WTC11 (cell line): ENCODE measurements around the gene CCSER1. TPM values are rescaled to one million over a fixed set of nuclear protein-coding genes. Genes with fewer than 3 reads are reported as not detected.

ENCODE experiments used
- ATAC-seq: fragments of 200-7000 bp; cut with Tn5 transposase; 2 replicates; pipeline ENCODE4 v1.10.0; 2021; ENCODE audit warnings: mild to moderate bottlenecking, moderate library complexity
- CTCF ChIA-PET: fragments of 300-600 bp; sonication (Branson Sonifier 250); formaldehyde crosslinking; loops from one replicate; lab custom pipeline; 2021; ENCODE audit warnings: antibody characterized with exemption; lab: Charles Lee
- POLR2A ChIA-PET: fragments of 350-600 bp; sonication (Branson Sonifier 250); formaldehyde crosslinking; loops from one replicate; lab custom pipeline; 2021; ENCODE audit warnings: antibody characterized with exemption; lab: Charles Lee
- DNase-seq: peaks from one replicate; pipeline ENCODE4 v3.0.0; 2021; ENCODE audit warnings: low spot score
- H3K27ac Mint-ChIP-seq: 2 replicates; pipeline ENCODE4 v1.8.0; 2021; ENCODE audit warnings: mixed read lengths
- H3K27me3 Mint-ChIP-seq: 2 replicates; pipeline ENCODE4 v1.8.0; 2021; ENCODE audit warnings: low read depth, mild to moderate bottlenecking, moderate library complexity, mixed read lengths
- H3K36me3 Mint-ChIP-seq: 2 replicates; pipeline ENCODE4 v1.8.0; 2021; ENCODE audit warnings: mixed read lengths
- H3K4me1 Mint-ChIP-seq: 2 replicates; pipeline ENCODE4 v1.8.0; 2022; ENCODE audit warnings: mixed read lengths
- H3K4me3 Mint-ChIP-seq: 2 replicates; pipeline ENCODE4 v1.8.0; 2021; ENCODE audit warnings: mild to moderate bottlenecking, moderate library complexity, mixed read lengths
- H3K9me3 Mint-ChIP-seq: 2 replicates; pipeline ENCODE4 v1.8.0; 2021; ENCODE audit warnings: mixed read lengths
- ELF4 ChIP-seq: sonication (generic); formaldehyde crosslinking; IDR thresholded peaks from 2 replicates; pipeline ENCODE4 v1.8.1; 2022; ENCODE audit warnings: low read depth, mild to moderate bottlenecking, moderate library complexity, missing genetic modification reagents
- FOXJ3 ChIP-seq: sonication (generic); formaldehyde crosslinking; IDR thresholded peaks from 2 replicates; pipeline ENCODE4 v1.9.0; 2021; ENCODE audit warnings: missing genetic modification reagents, mild to moderate bottlenecking, borderline replicate concordance
- FOXK1 ChIP-seq: sonication (generic); formaldehyde crosslinking; IDR thresholded peaks from 2 replicates; pipeline ENCODE4 v1.8.0; 2022; ENCODE audit warnings: mild to moderate bottlenecking, moderate library complexity, missing genetic modification reagents
- FOXP1 ChIP-seq: sonication (generic); formaldehyde crosslinking; IDR thresholded peaks from 2 replicates; pipeline ENCODE4 v1.8.0; 2022; ENCODE audit warnings: missing genetic modification reagents, mild to moderate bottlenecking, moderate library complexity, borderline replicate concordance
- GTF2I ChIP-seq: fragments of 250-450 bp; sonication (Bioruptor Pico); conservative IDR thresholded peaks from 2 replicates; pipeline ENCODE4 v1.4.0; 2021; ENCODE audit warnings: mild to moderate bottlenecking
- HMGA2 ChIP-seq: fragments of 250-450 bp; sonication (Bioruptor Pico); IDR thresholded peaks from 2 replicates; pipeline ENCODE4 v1.4.0; 2021; ENCODE audit warnings: mild to moderate bottlenecking, moderate library complexity
- JUN ChIP-seq: sonication (generic); formaldehyde crosslinking; IDR thresholded peaks from 2 replicates; pipeline ENCODE4 v1.8.0; 2023; ENCODE audit warnings: mild to moderate bottlenecking, missing genetic modification reagents
- MXD4 ChIP-seq: fragments of 250-450 bp; sonication (Bioruptor Pico); IDR thresholded peaks from 2 replicates; pipeline ENCODE4 v1.8.0; 2021; ENCODE audit warnings: mild to moderate bottlenecking, moderate library complexity, borderline replicate concordance
- NFATC4 ChIP-seq: fragments of 250-450 bp; sonication (Bioruptor Pico); IDR thresholded peaks from 2 replicates; pipeline ENCODE4 v1.9.0; 2021; ENCODE audit warnings: mild to moderate bottlenecking
- NR1H2 ChIP-seq: sonication (generic); formaldehyde crosslinking; IDR thresholded peaks from 2 replicates; pipeline ENCODE4 v1.9.0; 2021; ENCODE audit warnings: mild to moderate bottlenecking, moderate library complexity, missing genetic modification reagents
- RELA ChIP-seq: sonication (generic); formaldehyde crosslinking; IDR thresholded peaks from 2 replicates; pipeline ENCODE4 v1.8.1; 2022; ENCODE audit warnings: missing genetic modification reagents, mild to moderate bottlenecking, borderline replicate concordance
- SP1 ChIP-seq: sonication (generic); formaldehyde crosslinking; conservative IDR thresholded peaks from 2 replicates; pipeline ENCODE4 v1.8.1; 2022; ENCODE audit warnings: missing genetic modification reagents
- TP53 ChIP-seq: sonication (generic); formaldehyde crosslinking; IDR thresholded peaks from 2 replicates; pipeline ENCODE4 v1.8.1; 2023; ENCODE audit warnings: mild to moderate bottlenecking, missing genetic modification reagents
- ZNF138 ChIP-seq: sonication (generic); formaldehyde crosslinking; conservative IDR thresholded peaks from 2 replicates; pipeline ENCODE4 v1.8.1; 2022; ENCODE audit warnings: mild to moderate bottlenecking, moderate library complexity, missing genetic modification reagents
- ZNF232 ChIP-seq: sonication (generic); formaldehyde crosslinking; IDR thresholded peaks from 2 replicates; pipeline ENCODE4 v1.8.0; 2022; ENCODE audit warnings: mild to moderate bottlenecking, missing genetic modification reagents
- ZNF263 ChIP-seq: sonication (generic); formaldehyde crosslinking; IDR thresholded peaks from 2 replicates; pipeline ENCODE4 v1.8.1; 2022; ENCODE audit warnings: low read depth, mild to moderate bottlenecking, moderate library complexity, missing genetic modification reagents
- ZNF423 ChIP-seq: fragments of 250-450 bp; sonication (Bioruptor Pico); IDR thresholded peaks from 2 replicates; pipeline ENCODE4 v2.1.2; 2022; ENCODE audit warnings: mild to moderate bottlenecking, moderate library complexity
- total RNA-seq: library from RNA; stranded (reverse); gene quantifications from 3 replicates; pipeline ENCODE4 v1.2.3, GENCODE V29; 2021
- TF ChIP-seq, protein P1 (sequence below): sonication (generic); formaldehyde crosslinking; IDR thresholded peaks from 2 replicates; pipeline ENCODE4 v1.8.0; 2022; ENCODE audit warnings: mild to moderate bottlenecking, missing genetic modification reagents
- TF ChIP-seq, protein P2 (sequence below): sonication (generic); formaldehyde crosslinking; IDR thresholded peaks from 2 replicates; pipeline ENCODE4 v1.8.1; 2022; ENCODE audit warnings: low read depth, missing genetic modification reagents, borderline replicate concordance
- TF ChIP-seq, protein P3 (sequence below): fragments of 250-450 bp; sonication (Bioruptor Pico); IDR thresholded peaks from 2 replicates; pipeline ENCODE4 v1.9.0; 2021; ENCODE audit warnings: moderate library complexity, mild to moderate bottlenecking, inconsistent platforms, borderline replicate concordance
- TF ChIP-seq, protein P4 (sequence below): sonication (generic); formaldehyde crosslinking; IDR thresholded peaks from 2 replicates; pipeline ENCODE4 v1.8.0; 2023; ENCODE audit warnings: mild to moderate bottlenecking, missing genetic modification reagents
- TF ChIP-seq, protein P5 (sequence below): sonication (generic); formaldehyde crosslinking; IDR thresholded peaks from 2 replicates; pipeline ENCODE4 v1.8.1; 2023; ENCODE audit warnings: mild to moderate bottlenecking, missing genetic modification reagents, moderate library complexity
- TF ChIP-seq, protein P6 (sequence below): fragments of 250-450 bp; sonication (Bioruptor Pico); IDR thresholded peaks from 2 replicates; pipeline ENCODE4 v1.9.0; 2021; ENCODE audit warnings: mild to moderate bottlenecking
- TF ChIP-seq, protein P7 (sequence below): sonication (generic); formaldehyde crosslinking; IDR thresholded peaks from 2 replicates; pipeline ENCODE4 v1.8.0; 2023; ENCODE audit warnings: missing genetic modification reagents, mild to moderate bottlenecking, borderline replicate concordance

CCSER1 gene
- total RNA-seq, 1 experiment from 2014 or later = 0.87 TPM

DNA sequence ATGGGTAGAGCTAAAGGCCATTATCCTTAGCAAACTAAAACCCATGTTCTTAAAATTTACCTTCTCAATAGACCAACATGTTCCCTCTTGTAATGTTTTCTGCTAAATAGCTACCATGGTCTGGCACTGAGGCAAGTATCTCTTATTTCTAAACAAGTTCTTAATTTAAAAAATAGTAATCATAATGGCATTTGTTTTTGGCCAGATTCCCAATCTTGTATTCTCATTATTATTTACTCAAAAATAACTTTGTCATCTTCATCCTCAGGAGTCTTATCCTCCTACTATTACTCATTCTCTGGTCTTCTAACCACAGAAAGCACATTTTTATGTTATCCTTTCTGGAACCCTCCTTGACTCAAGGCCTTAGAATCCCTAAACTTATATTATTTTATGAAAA is 931.2 kb downstream of the CCSER1 start (continued):
- TF ChIP-seq, protein P1, sequence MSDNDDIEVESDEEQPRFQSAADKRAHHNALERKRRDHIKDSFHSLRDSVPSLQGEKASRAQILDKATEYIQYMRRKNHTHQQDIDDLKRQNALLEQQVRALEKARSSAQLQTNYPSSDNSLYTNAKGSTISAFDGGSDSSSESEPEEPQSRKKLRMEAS = no peak
- TF ChIP-seq SP1 = no peak
- TF ChIP-seq, protein P2, sequence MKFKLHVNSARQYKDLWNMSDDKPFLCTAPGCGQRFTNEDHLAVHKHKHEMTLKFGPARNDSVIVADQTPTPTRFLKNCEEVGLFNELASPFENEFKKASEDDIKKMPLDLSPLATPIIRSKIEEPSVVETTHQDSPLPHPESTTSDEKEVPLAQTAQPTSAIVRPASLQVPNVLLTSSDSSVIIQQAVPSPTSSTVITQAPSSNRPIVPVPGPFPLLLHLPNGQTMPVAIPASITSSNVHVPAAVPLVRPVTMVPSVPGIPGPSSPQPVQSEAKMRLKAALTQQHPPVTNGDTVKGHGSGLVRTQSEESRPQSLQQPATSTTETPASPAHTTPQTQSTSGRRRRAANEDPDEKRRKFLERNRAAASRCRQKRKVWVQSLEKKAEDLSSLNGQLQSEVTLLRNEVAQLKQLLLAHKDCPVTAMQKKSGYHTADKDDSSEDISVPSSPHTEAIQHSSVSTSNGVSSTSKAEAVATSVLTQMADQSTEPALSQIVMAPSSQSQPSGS (CRISPR knock-in tag) = no peak
- no peak for TF ChIP-seq ZNF232
- TF ChIP-seq, protein P3, sequence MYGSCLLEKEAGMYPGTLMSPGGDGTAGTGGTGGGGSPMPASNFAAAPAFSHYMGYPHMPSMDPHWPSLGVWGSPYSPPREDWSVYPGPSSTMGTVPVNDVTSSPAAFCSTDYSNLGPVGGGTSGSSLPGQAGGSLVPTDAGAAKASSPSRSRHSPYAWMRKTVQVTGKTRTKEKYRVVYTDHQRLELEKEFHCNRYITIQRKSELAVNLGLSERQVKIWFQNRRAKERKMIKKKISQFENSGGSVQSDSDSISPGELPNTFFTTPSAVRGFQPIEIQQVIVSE (CRISPR knock-in tag) = no peak
- TF ChIP-seq ZNF423 (CRISPR knock-in tag) = no peak
- TF ChIP-seq, protein P4, sequence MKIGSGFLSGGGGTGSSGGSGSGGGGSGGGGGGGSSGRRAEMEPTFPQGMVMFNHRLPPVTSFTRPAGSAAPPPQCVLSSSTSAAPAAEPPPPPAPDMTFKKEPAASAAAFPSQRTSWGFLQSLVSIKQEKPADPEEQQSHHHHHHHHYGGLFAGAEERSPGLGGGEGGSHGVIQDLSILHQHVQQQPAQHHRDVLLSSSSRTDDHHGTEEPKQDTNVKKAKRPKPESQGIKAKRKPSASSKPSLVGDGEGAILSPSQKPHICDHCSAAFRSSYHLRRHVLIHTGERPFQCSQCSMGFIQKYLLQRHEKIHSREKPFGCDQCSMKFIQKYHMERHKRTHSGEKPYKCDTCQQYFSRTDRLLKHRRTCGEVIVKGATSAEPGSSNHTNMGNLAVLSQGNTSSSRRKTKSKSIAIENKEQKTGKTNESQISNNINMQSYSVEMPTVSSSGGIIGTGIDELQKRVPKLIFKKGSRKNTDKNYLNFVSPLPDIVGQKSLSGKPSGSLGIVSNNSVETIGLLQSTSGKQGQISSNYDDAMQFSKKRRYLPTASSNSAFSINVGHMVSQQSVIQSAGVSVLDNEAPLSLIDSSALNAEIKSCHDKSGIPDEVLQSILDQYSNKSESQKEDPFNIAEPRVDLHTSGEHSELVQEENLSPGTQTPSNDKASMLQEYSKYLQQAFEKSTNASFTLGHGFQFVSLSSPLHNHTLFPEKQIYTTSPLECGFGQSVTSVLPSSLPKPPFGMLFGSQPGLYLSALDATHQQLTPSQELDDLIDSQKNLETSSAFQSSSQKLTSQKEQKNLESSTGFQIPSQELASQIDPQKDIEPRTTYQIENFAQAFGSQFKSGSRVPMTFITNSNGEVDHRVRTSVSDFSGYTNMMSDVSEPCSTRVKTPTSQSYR = no peak
- TF ChIP-seq ZNF263 (CRISPR knock-in tag) = no peak
- TF ChIP-seq TP53 (CRISPR knock-in tag) = no peak

DNA sequence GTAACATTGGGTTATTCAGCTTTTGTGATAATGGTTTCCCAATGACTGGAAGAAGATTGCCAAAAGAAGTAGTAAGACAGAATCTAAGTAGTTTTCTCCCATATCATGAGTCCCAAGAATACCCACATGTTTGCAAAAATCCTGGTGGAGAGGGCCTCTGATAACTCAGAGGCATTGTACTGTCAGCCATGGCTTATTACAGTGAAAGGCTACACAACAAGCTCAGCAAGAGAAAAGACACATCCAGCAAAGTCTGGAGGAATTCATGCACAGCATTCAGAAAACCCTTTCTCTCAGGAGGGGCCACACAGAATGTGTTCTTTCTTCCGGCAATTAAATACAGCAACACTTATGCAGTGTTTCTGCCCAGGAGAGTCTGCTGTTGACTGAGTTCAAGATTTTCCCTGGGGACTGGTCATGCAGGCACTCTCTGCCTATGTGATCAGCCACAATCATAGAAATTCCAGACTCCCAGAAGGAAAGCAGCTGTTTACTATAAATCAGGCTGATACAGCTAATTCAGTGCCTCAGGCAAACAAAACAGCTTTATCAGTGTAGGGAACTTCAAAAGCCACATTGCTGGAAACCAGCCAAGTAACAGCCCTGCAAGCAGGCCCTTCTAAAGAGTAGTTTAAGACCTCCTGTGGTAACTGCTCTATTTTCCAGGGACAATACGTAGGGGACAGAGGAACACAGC is 937.1 kb downstream of the CCSER1 start:
- Mint-ChIP-seq H3K4me3 (no peak overlapping the region), H3K27me3 (no peaks in the 10 kb centered on the region), H3K4me1 (peaks cover 15% of the 10 kb centered on the region)
- ATAC-seq (peak; percentile 95), DNase-seq (no peak)
- CTCF ChIA-PET = no interaction called here
- TF ChIP-seq, protein P5, sequence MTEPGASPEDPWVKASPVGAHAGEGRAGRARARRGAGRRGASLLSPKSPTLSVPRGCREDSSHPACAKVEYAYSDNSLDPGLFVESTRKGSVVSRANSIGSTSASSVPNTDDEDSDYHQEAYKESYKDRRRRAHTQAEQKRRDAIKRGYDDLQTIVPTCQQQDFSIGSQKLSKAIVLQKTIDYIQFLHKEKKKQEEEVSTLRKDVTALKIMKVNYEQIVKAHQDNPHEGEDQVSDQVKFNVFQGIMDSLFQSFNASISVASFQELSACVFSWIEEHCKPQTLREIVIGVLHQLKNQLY (CRISPR knock-in tag) = no peak
- no peak for TF ChIP-seq FOXK1 (CRISPR knock-in tag)
- TF ChIP-seq FOXP1 (CRISPR knock-in tag) = no peak
- no peak for TF ChIP-seq JUN (CRISPR knock-in tag)
- TF ChIP-seq NR1H2 (CRISPR knock-in tag) = no peak
- TF ChIP-seq, all 79 proteins: peak for 0
- POLR2A ChIA-PET = no interaction called here
- Mint-ChIP-seq H3K27ac (peak overlapping the region; percentile 29), H3K36me3 (no peaks in the 10 kb centered on the region), H3K9me3 (no peaks in the 10 kb centered on the region)

DNA sequence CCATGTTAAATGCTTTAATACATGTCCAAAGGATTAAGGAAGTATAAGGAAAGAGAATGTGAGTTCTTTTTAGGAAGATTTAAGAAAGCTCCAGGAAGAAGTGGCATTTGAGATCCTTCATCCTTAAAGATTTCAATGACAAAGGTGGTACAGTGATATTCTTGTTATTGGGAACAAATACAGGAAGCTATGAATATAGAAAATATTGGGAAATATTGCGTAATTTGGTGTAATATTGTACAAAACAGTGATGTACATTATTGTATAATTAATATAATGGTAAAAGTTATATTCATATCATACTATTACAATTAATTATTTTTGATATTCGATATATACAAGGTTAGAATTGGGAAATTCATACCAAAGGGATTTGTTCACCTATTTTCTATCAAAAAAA is 937.9 kb downstream of the CCSER1 start:
- H3K27me3 Mint-ChIP-seq = no peaks in the 10 kb centered on the region
- ATAC-seq = no peak
- ChIA-PET POLR2A (no interaction called here), CTCF (no interaction called here)
- H3K4me1 Mint-ChIP-seq = peaks cover 15% of the 10 kb centered on the region
- no peak for DNase-seq
- H3K9me3 Mint-ChIP-seq = peaks cover under 1% of the 10 kb centered on the region
- H3K27ac Mint-ChIP-seq = no peak overlapping the region
- H3K36me3 Mint-ChIP-seq = peaks cover 2% of the 10 kb centered on the region; the same call in 1 of the 2 replicates
- no peak overlapping the region for H3K4me3 Mint-ChIP-seq
- TF ChIP-seq JUN (CRISPR knock-in tag) (no peak), NFATC4 (CRISPR knock-in tag) (no peak), GTF2I (no peak), FOXJ3 (CRISPR knock-in tag) (no peak), MXD4 (CRISPR knock-in tag) (no peak), ELF4 (no peak), ZNF138 (CRISPR knock-in tag) (no peak), RELA (no peak), HMGA2 (no peak)
- TF ChIP-seq, protein P6, sequence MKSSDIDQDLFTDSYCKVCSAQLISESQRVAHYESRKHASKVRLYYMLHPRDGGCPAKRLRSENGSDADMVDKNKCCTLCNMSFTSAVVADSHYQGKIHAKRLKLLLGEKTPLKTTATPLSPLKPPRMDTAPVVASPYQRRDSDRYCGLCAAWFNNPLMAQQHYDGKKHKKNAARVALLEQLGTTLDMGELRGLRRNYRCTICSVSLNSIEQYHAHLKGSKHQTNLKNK (CRISPR knock-in tag) = no peak
- TF ChIP-seq, protein P7, sequence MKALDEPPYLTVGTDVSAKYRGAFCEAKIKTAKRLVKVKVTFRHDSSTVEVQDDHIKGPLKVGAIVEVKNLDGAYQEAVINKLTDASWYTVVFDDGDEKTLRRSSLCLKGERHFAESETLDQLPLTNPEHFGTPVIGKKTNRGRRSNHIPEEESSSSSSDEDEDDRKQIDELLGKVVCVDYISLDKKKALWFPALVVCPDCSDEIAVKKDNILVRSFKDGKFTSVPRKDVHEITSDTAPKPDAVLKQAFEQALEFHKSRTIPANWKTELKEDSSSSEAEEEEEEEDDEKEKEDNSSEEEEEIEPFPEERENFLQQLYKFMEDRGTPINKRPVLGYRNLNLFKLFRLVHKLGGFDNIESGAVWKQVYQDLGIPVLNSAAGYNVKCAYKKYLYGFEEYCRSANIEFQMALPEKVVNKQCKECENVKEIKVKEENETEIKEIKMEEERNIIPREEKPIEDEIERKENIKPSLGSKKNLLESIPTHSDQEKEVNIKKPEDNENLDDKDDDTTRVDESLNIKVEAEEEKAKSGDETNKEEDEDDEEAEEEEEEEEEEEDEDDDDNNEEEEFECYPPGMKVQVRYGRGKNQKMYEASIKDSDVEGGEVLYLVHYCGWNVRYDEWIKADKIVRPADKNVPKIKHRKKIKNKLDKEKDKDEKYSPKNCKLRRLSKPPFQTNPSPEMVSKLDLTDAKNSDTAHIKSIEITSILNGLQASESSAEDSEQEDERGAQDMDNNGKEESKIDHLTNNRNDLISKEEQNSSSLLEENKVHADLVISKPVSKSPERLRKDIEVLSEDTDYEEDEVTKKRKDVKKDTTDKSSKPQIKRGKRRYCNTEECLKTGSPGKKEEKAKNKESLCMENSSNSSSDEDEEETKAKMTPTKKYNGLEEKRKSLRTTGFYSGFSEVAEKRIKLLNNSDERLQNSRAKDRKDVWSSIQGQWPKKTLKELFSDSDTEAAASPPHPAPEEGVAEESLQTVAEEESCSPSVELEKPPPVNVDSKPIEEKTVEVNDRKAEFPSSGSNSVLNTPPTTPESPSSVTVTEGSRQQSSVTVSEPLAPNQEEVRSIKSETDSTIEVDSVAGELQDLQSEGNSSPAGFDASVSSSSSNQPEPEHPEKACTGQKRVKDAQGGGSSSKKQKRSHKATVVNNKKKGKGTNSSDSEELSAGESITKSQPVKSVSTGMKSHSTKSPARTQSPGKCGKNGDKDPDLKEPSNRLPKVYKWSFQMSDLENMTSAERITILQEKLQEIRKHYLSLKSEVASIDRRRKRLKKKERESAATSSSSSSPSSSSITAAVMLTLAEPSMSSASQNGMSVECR (CRISPR knock-in tag) = no peak
